HFF-Myc (cell line): ENCODE results near the gene HTR1B.

ENCODE experiments used
- DNase-seq: peaks from one replicate; pipeline ENCODE4 v3.0.0-alpha.2; 2011; ENCODE audit warnings: low read depth; ENCODE audit errors: extremely low read depth
- H3K4me3 ChIP-seq: replicated peaks from 2 replicates; pipeline ENCODE4 v1.5.1; 2011; ENCODE audit warnings: low read depth, mild to moderate bottlenecking, control low read depth, low read length
- CTCF ChIP-seq: IDR thresholded peaks from 2 replicates; pipeline ENCODE4 v1.5.1; 2012; ENCODE audit warnings: mild to moderate bottlenecking, low read depth, low read length, control low read depth; ENCODE audit errors: missing control alignments

HTR1B gene

GRCh38 chr6:77457720-77458349, 5.5 kb downstream of the HTR1B start:
- peak; percentile 73 for TF ChIP-seq CTCF
- DNase-seq, result peak; percentile 92
- H3K4me3 ChIP-seq, result no peak overlapping the region

GRCh38 chr6:77456531-77457248, 6.6 kb downstream of the HTR1B start:
- DNase-seq, result peak; percentile 100
- H3K4me3 ChIP-seq, result no peak overlapping the region
- no peak for TF ChIP-seq CTCF

GRCh38 chr6:77455271-77455670, 8.0 kb downstream of the HTR1B start:
- no peak overlapping the region for H3K4me3 ChIP-seq
- no peak for DNase-seq
- TF ChIP-seq CTCF, result no peak

GRCh38 chr6:77454386-77454785, 8.9 kb downstream of the HTR1B start:
- no peak for TF ChIP-seq CTCF
- H3K4me3 ChIP-seq, result no peak overlapping the region
- DNase-seq, result no peak

- DNase-seq, result no peak
- no peak for TF ChIP-seq CTCF
- H3K4me3 ChIP-seq, result no peak overlapping the region
Measured at GRCh38 chr6:77451466-77451865, 11.8 kb downstream of the HTR1B start.

- TF ChIP-seq CTCF, result no peak
- no peak for DNase-seq
Measured at GRCh38 chr6:77450924-77451323, 12.4 kb downstream of the HTR1B start.

GRCh38 chr6:77448546-77448945, 14.7 kb downstream of the HTR1B start:
- H3K4me3 ChIP-seq, result no peak overlapping the region
- no peak for TF ChIP-seq CTCF
- no peak for DNase-seq

More at GRCh38 chr6:77450924-77451323, 12.4 kb downstream of the HTR1B start:
- H3K4me3 ChIP-seq, result no peak overlapping the region
